Right lobe of liver (tissue), 6 donors: Measurements from ENCODE around the gene ESPNL. TPM values are rescaled to one million over a fixed set of nuclear protein-coding genes. Genes with fewer than 3 reads are reported as not detected.
A peak's percentile ranks its signal among the peaks of the same experiment; 100 is the strongest.

Experiments used
- ATAC-seq, 4 donors: fragments of 200-7000 bp; cut with Tn5 transposase; one replicate each; pipeline ENCODE4 v1.9.1; 2020; ENCODE audit warnings: mild to moderate bottlenecking in 4 of 4, moderate library complexity in 4 of 4
- DNase-seq, 3 donors: peaks; one replicate each; pipeline ENCODE4 v3.0.0-alpha.2; 2020
- H3K27ac ChIP-seq, 3 donors: fragments of 200-600 bp; one replicate each; pipeline ENCODE4 v1.8.0; 2022
- H3K27me3 ChIP-seq, 2 donors: fragments of 200-600 bp; one replicate each; pipeline ENCODE4 v1.8.0; 2022
- H3K36me3 ChIP-seq, 4 donors: fragments of 200-600 bp; sonication (generic) in 1 of 4; one replicate each; pipeline versions ENCODE4 v1.5.1 to v1.8.0; 2017 to 2022; ENCODE audit warnings: control low read depth in 1 of 4
- H3K4me1 ChIP-seq, 4 donors: fragments of 200-600 bp; sonication (generic) in 1 of 4; one replicate each; pipeline versions ENCODE4 v1.5.1 to v1.8.0; 2017 to 2022; ENCODE audit warnings: control low read depth in 1 of 4
- H3K4me3 ChIP-seq, 3 donors: fragments of 200-600 bp; one replicate each; pipeline ENCODE4 v1.8.0; 2022
- H3K9me3 ChIP-seq, 4 donors: fragments of 200-600 bp; sonication (generic) in 1 of 4; one replicate each; pipeline versions ENCODE4 v1.5.1 to v1.8.0; 2017 to 2022; ENCODE audit warnings: control low read depth in 1 of 4
- POLR2A ChIP-seq: fragments of 450-650 bp; IDR thresholded peaks from one replicate; pipeline ENCODE4 v1.6.1; 2017; ENCODE audit warnings: antibody characterized with exemption, mild to moderate bottlenecking
- WGBS: methylation state at CpG from one replicate; pipeline ENCODE4 v1.1.6; 2018; ENCODE audit warnings: low coverage, low lambda C conversion rate; ENCODE audit not compliant: insufficient coverage; ENCODE audit errors: missing lambda C conversion rate; 5-methylcytosine and 5-hydroxymethylcytosine counted together
- intact Hi-C, 2 donors: fragments of 100-400 bp; cut with DNase I; formaldehyde crosslinking; loops; one replicate each; pipeline versions ENCODE4 v1.11.2 to v1.14.1; 2022
- total RNA-seq, 6 experiments: library from RNA; depleted of rRNA in 2 of 6; stranded (reverse); fragments of >200 nt in 2 of 6; fragmentation: NEBNext Ultra II Directional in 3 of 6; extraction: Animal tissue kit (Norgen Biotek cat#: 25700) in 3 of 6; gene quantifications; one replicate each; pipeline versions ENCODE4 v1.1.0 to v1.2.4, GENCODE V29; 2016 to 2023
- TF ChIP-seq, protein P1 (sequence below), 4 donors: fragments of 200-600 bp in 3 of 4; fragments of 450-650 bp in 1 of 4; IDR thresholded peaks; one replicate each; pipeline versions ENCODE4 v1.5.1 to v1.8.0; 2016 to 2022; ENCODE audit warnings: antibody characterized with exemption in 4 of 4, mild to moderate bottlenecking in 2 of 4
- donor health status: DM: no; HTN: yes; CAD: no.
- donor health status: DM: no; HTN: no; CAD: no.
- donor health status: DM: no; HTN: no; CAD: no.
- donor health status: DM: no; HTN: yes; CAD: no.
- donor health status: DM: no; HTN: yes; CAD: no.

Gene ESPNL
- total RNA-seq, 6 experiments from 2014 or later: 0.11 to 1.1 (median 0.50) TPM

DNA sequence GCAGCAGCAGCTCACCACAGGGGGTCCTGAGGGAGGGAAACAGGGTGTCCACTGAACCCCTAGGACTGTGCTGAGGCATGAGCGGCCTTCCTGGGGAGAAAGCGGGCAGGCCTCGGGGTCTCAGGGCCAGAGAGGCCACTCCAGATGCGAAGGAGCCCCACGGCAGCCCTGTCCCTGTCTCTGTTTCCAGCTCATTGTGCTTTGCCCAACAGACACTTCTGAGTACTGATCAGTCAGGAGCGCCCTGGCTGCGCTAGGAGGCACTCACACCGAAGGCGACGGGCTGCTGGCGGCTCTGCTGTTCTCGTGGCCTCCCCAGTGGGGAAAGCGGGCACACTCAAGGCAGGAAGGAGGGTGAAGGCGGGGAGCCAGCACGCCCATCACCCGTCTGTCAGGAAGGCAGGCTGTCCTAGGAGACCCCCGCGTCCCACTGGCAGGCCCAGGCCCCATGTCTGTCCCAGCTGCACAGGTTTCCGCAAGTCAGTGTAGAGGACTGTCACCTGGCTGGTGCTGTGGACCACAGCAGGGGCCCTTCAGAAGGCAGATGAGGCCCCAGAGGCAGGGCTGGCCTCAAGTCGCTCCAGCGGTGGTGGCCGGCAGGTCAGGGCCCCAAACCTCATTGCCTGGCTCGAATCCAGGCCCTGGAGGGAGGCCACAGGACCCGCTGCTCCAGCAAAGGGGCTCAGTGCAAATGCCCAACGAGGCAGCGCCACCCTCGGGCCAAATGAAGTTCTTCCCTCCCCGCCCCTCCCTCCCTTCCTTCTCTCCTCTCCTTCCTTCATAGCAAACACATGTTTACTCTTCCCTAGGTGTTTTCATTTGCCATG, 6.8 kb downstream of the ESPNL start:
- TF ChIP-seq, protein P1, sequence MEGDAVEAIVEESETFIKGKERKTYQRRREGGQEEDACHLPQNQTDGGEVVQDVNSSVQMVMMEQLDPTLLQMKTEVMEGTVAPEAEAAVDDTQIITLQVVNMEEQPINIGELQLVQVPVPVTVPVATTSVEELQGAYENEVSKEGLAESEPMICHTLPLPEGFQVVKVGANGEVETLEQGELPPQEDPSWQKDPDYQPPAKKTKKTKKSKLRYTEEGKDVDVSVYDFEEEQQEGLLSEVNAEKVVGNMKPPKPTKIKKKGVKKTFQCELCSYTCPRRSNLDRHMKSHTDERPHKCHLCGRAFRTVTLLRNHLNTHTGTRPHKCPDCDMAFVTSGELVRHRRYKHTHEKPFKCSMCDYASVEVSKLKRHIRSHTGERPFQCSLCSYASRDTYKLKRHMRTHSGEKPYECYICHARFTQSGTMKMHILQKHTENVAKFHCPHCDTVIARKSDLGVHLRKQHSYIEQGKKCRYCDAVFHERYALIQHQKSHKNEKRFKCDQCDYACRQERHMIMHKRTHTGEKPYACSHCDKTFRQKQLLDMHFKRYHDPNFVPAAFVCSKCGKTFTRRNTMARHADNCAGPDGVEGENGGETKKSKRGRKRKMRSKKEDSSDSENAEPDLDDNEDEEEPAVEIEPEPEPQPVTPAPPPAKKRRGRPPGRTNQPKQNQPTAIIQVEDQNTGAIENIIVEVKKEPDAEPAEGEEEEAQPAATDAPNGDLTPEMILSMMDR (IDR thresholded peaks at IDR 0.05): peak; percentile 37 to 66 (median 51)
- no peak for TF ChIP-seq POLR2A
- Histone ChIP-seq H3K27me3 (no peaks in the 10 kb centered on the region), H3K4me3 (peak overlapping the region in 2 of 3 donors; percentile 24 to 30), H3K4me1 (peaks cover 0 to 7% (median 3%) of the 10 kb centered on the region in 4 donors), H3K27ac (peak overlapping the region in 2 of 3 donors; percentile 50 to 73), H3K9me3 (no peaks in the 10 kb centered on the region), H3K36me3 (no peaks in the 10 kb centered on the region)
- ATAC-seq (peak; percentile 46 to 66 (median 62)), DNase-seq (peak in 2 of 3 donors; percentile 60 to 63)
- intact Hi-C loops: no loop called here
- WGBS: 66% methylated on average over 12 of the region's 28 CpGs

DNA sequence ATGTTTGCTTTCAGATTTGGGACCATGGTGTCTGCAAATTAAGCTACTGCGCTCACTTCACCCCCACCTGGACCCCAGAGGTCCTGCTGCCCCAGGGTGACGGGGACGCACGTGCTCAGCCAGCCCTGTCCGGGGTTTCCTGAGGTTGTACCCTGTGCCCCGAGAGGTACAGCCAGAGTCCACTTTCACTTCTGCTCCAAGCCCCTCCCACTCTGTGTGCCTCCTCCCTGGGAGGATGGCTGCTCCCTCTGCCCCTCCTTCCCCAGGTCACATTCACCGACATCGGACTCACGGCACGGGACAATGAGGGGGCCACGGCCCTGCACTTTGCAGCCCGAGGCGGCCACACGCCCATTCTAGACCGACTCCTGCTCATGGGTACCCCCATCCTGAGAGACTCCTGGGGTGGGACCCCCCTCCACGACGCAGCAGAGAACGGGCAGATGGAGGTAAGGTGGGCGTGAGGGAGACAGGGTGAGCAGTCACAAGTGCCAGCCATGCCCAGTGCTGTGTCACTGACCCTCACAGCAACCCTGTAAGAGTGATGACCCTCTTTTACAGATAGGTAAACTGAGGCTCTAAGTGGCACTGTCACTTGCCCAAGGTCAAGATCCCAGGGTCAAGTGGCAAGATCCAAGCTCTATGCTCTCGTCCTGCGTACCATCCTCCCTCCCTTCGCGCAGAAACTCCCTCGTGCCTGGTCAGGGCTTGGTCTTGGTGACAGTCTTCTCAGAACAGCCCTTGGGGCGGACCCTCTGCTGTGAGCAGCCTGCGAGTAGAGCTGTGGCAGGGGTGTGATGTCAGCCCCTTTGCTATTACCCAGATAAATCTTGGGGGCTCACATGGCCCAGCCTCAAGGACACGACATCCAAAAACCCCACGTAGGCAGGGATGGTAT, 7.6 kb downstream of the ESPNL start:
- H3K4me1 ChIP-seq: peaks cover 0 to 7% (median 3%) of the 10 kb centered on the region in 4 donors
- ATAC-seq: peak; percentile 94 to 97 (median 95)
- no peaks in the 10 kb centered on the region for H3K36me3 ChIP-seq
- 0% methylated on average over 4 of the region's 28 CpGs for WGBS
- no peaks in the 10 kb centered on the region for H3K27me3 ChIP-seq
- peak overlapping the region in 2 of 3 donors; percentile 24 to 30 for H3K4me3 ChIP-seq
- peak; percentile 76 to 89 (median 88) for DNase-seq
- peak overlapping the region in 2 of 3 donors; percentile 50 to 73 for H3K27ac ChIP-seq
- intact Hi-C loops: no loop called here
- no peaks in the 10 kb centered on the region for H3K9me3 ChIP-seq
- TF ChIP-seq, protein P1 (IDR thresholded peaks at IDR 0.05): no peak
- no peak for TF ChIP-seq POLR2A

DNA sequence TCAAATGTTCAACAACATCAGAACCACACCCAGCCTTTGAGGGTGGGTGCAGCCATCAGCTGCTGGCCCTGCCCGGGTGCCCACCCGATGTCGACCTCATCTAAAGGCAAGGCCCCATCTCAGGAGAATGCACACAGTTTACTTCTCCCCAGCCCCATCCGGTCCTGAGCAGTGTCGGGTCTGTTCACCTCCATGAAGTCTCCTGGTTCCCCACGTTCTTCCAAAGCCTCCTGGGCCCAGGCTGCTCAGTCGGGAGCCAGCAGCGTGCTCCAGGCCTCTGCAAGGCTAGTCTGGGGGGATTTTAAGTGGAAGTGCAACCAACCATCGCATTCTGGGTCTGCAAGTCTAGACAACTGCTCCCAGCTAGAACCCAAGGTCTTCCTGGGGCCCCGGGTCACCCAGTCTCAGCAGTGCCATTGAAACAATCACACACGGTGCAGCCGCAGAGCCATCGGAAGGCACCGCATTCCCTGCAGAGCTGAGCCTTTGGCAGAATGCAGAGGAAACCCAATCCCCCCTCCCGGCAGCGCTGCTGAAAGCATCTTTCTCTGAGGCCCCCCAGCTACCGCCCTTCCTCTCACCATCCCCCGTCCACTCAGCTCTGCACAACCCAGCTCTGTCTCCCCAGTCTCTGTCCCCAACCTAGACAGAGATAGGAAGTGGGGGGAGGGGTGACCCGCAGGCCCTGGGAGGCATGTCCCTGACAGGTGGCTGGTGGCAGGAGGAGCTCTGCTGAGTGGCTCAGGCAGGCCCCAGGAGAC, 8.5 kb downstream of the ESPNL start:
- Histone ChIP-seq H3K4me3 (no peak overlapping the region), H3K4me1 (peaks cover 0 to 7% (median 3%) of the 10 kb centered on the region in 4 donors), H3K27ac (no peak overlapping the region), H3K27me3 (no peaks in the 10 kb centered on the region), H3K9me3 (no peaks in the 10 kb centered on the region), H3K36me3 (no peaks in the 10 kb centered on the region)
- intact Hi-C loops: no loop called here
- DNase-seq (peak in 2 of 3 donors; percentile 49 to 56), ATAC-seq (peak in 2 of 4 donors; percentile 9 to 29)
- WGBS: 62% methylated on average over 5 of the region's 19 CpGs
- TF ChIP-seq POLR2A: no peak
- TF ChIP-seq, protein P1 (IDR thresholded peaks at IDR 0.05): no peak

DNA sequence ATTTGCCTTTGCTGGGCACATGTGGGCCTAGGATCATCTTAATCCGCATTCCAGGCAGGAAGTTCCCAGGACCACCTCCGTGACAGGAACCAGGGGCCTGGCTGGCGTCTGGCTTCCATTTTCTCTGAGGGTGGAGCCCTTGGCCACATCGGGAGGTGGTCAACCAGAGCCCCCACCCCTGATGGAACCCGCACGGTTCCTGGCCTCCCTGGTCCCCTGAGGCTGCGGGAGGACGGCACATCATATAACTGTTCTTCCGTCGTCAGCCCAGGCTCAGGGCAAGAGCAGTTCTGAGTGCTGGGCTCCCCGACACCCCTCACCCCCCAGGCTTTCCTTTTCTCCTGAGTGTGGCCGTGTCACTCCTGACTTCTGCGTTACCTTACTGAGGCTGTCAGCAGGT, 13.5 kb downstream of the ESPNL start:
- Histone ChIP-seq H3K27me3 (no peaks in the 10 kb centered on the region), H3K27ac (no peak overlapping the region), H3K4me3 (no peak overlapping the region), H3K36me3 (no peaks in the 10 kb centered on the region), H3K9me3 (no peaks in the 10 kb centered on the region), H3K4me1 (no peaks in the 10 kb centered on the region)
- TF ChIP-seq, protein P1 (IDR thresholded peaks at IDR 0.05): no peak
- TF ChIP-seq POLR2A: no peak
- DNase-seq (peak; percentile 5 to 45 (median 32)), ATAC-seq (no peak)
- 80% methylated on average over 2 of the region's 13 CpGs for WGBS
- intact Hi-C loops: no loop called here
